ENCODE results near the gene DNAH9. TPM values are rescaled to one million over a fixed set of nuclear protein-coding genes. Genes with fewer than 3 reads are reported as not detected.

DNAH9 gene
- total RNA-seq, 1 experiment from 2014 or later: 0.08 TPM

DNA sequence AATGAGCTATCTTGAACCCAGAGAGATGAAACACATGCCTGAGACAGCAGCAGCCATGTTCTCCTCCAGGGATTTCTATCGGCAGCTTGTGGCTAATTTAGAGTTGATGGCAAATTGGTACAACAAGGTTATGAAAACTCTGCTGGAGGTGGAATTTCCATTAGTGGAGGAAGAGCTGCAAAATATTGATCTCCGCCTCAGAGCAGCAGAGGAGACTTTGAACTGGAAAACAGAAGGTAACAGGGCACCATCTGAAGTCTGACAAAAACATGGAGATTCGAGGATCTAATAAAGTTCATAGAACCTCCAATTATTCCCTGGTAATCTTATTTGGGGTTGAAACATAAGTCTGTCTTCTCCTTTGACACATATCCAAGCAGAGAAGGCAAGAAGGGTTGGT is 52.8 kb downstream of the DNAH9 start:
- H3K27ac ChIP-seq: no peak overlapping the region
- no peak for DNase-seq (ENCODE audit: low read depth in 1 of 2, low spot score in 2 of 2)
- H3K4me1 ChIP-seq (replicated peaks): no peaks in the 10 kb centered on the region
- no peak overlapping the region for H3K4me3 ChIP-seq
- no peaks in the 10 kb centered on the region for H3K27me3 ChIP-seq (replicated peaks)
- no peaks in the 10 kb centered on the region for H3K36me3 ChIP-seq
- no peaks in the 10 kb centered on the region for H3K9me3 ChIP-seq (replicated peaks)

DNA sequence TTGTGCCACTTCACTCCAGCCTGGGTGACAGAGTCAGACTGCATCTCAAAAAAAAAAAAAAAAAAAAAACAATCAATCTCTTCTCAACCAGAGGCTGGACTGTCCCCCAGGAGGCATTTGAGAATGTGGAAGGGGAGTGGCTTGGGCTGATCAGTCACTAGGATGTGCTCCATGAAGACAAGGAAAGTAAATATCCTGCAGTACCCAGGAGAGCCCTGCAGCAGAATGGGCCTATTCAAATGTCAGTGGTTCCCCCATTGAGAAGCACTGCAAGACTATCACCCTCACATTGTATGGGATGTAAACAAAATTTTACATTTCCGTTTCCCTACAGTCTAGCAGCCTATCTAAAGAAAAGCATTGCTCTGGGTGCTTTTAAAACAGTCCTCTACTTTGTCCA is 70.3 kb downstream of the DNAH9 start:
- no peaks in the 10 kb centered on the region for H3K9me3 ChIP-seq (replicated peaks)

DNA sequence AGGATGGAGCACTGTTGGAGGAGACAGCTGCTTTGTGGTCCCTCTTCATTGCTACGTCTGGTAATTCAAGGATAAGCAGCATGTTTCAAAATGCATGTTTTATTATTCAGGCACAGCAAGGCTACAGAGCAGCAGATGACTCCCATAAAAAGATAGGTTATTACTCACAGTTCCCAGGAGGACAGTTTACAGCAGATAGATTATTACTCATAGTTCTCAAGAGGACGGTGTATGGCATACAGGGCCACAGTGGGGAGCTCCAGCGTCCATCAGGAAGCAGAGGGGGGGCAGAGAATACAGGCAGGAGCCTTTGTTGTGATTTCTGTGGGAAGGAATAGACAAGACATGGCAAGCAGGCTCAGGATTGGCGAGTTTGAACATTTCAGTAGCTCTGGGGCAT is 72.9 kb downstream of the DNAH9 start:
- no peak for DNase-seq (ENCODE audit: low read depth in 1 of 2, low spot score in 2 of 2)

More for the DNA sequence above, 70.3 kb downstream of the DNAH9 start:
- Histone ChIP-seq H3K27me3 (replicated peaks) (no peaks in the 10 kb centered on the region), H3K27ac (no peak overlapping the region), H3K4me1 (replicated peaks) (no peaks in the 10 kb centered on the region), H3K36me3 (no peaks in the 10 kb centered on the region), H3K4me3 (no peak overlapping the region)
- no peak for DNase-seq (ENCODE audit: low read depth in 1 of 2, low spot score in 2 of 2)

DNA sequence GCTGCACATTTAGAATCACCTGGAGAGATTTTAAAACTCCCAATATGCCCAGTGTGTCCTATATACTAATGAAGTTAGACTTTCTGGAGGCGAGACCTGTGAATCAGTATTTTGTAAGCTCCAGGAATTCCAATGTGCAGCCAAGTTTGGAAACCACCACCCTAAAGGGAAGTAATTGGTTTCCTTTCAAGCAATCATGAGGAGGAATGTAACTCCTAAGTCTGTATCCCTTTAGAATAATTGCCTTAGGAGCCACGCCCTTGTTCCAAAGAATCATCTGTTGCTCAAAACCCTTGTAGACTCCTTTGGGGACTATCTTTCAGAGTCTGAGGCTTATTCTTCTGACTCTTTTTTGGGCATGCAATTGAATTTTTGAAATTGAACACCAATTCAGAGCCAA is 84.4 kb downstream of the DNAH9 start:
- Histone ChIP-seq H3K27me3 (replicated peaks) (no peaks in the 10 kb centered on the region), H3K36me3 (no peaks in the 10 kb centered on the region), H3K4me1 (replicated peaks) (no peaks in the 10 kb centered on the region), H3K9me3 (replicated peaks) (no peaks in the 10 kb centered on the region), H3K27ac (no peak overlapping the region), H3K4me3 (no peak overlapping the region)
- DNase-seq (ENCODE audit: low read depth in 1 of 2, low spot score in 2 of 2): no peak

More for the DNA sequence above, 72.9 kb downstream of the DNAH9 start:
- H3K36me3 ChIP-seq: no peaks in the 10 kb centered on the region
- H3K27ac ChIP-seq: no peak overlapping the region
- H3K4me1 ChIP-seq (replicated peaks): no peaks in the 10 kb centered on the region
- no peak overlapping the region for H3K4me3 ChIP-seq
- H3K9me3 ChIP-seq (replicated peaks): no peaks in the 10 kb centered on the region
- H3K27me3 ChIP-seq (replicated peaks): no peaks in the 10 kb centered on the region

DNA sequence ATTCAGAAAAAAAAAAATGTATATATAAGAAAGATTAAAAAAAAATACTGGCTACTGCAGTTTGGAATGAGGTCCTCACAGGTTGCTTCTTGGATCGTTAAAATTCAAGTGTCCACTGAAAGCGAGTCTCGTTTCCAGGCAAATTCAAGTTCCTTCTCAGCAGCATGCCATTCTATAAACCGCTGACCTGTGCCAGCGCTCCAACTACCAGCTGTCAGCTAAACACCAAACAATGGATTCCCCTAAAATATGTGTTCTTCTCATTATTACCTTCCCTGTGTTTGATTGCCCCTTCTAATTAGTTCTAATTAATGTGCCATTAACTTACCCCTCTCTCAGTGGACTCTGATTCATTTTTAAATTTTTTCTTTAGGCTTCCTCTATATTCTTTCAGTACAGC is 92.4 kb downstream of the DNAH9 start:
- H3K27me3 ChIP-seq (replicated peaks): no peaks in the 10 kb centered on the region
- H3K4me3 ChIP-seq: no peak overlapping the region
- DNase-seq (ENCODE audit: low read depth in 1 of 2, low spot score in 2 of 2): no peak
- no peak overlapping the region for H3K27ac ChIP-seq
- H3K4me1 ChIP-seq (replicated peaks): no peaks in the 10 kb centered on the region
- H3K9me3 ChIP-seq (replicated peaks): no peaks in the 10 kb centered on the region
- no peaks in the 10 kb centered on the region for H3K36me3 ChIP-seq

DNA sequence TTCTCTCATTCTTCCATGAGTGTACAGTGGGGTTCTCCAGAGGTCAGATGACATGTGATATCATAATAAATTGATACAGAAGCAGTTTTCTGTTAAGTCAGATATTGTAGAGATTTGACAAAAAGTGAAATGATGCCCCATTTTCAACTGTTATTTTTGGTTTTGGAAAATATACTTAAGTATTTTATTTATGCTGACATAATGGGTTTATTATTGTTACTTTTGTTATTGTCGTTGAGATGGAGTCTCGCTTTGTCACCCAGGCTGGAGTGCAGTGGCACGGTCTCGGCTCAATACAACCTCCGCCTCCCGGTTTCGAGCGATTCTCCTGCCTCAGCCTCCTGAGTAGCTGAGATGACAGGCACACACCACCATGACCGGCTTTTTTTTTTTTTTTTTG is 94.4 kb downstream of the DNAH9 start:
- H3K4me1 ChIP-seq (replicated peaks): no peaks in the 10 kb centered on the region
- H3K27ac ChIP-seq: no peak overlapping the region
- H3K4me3 ChIP-seq: no peak overlapping the region
- H3K27me3 ChIP-seq (replicated peaks): no peaks in the 10 kb centered on the region
- H3K9me3 ChIP-seq (replicated peaks): no peaks in the 10 kb centered on the region
- DNase-seq (ENCODE audit: low read depth in 1 of 2, low spot score in 2 of 2): no peak
- no peaks in the 10 kb centered on the region for H3K36me3 ChIP-seq

DNA sequence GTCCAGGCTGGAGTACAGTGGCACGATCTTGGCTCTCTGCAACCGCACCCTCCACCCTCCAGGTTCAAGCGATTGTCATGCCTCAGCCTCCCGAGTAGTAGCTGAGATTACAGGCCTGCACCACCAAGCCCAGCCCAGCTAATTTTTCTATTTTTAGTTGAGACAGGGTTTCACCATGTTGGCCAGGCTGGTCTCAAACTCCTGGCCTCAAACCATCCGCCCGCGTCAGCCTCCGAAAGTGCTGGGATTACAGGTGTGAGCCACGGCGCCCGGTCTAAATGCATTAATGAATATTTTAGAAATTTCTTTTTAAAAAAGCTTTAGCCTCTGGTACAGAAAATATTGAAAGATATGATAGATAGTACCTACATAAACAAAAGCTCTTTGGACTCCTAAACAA is 95.0 kb downstream of the DNAH9 start:
- Histone ChIP-seq H3K27ac (no peak overlapping the region), H3K9me3 (replicated peaks) (no peaks in the 10 kb centered on the region), H3K27me3 (replicated peaks) (no peaks in the 10 kb centered on the region), H3K36me3 (no peaks in the 10 kb centered on the region), H3K4me3 (no peak overlapping the region), H3K4me1 (replicated peaks) (no peaks in the 10 kb centered on the region)
- no peak for DNase-seq (ENCODE audit: low read depth in 1 of 2, low spot score in 2 of 2)

DNA sequence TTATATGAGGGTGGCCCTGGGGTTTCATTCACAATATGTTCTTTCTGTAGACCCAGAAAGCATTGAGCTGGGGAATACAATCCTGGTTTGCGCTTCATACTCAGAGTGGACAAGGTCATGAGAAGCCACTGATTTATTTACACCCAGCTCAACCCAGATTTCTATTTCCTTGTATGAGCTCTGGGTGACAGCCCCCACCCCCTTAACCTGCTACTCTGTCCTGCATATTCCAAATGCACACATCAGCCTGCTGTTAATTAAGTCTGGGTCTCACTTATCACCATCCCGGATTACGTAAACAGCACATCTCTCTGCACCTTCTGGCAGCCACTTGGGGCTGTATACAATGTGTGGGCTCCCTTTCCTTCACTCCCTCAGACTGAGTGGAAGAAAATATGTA is 102.4 kb downstream of the DNAH9 start:
- H3K36me3 ChIP-seq: no peaks in the 10 kb centered on the region
- no peak for DNase-seq (ENCODE audit: low read depth in 1 of 2, low spot score in 2 of 2)
- no peak overlapping the region for H3K4me3 ChIP-seq

DNA sequence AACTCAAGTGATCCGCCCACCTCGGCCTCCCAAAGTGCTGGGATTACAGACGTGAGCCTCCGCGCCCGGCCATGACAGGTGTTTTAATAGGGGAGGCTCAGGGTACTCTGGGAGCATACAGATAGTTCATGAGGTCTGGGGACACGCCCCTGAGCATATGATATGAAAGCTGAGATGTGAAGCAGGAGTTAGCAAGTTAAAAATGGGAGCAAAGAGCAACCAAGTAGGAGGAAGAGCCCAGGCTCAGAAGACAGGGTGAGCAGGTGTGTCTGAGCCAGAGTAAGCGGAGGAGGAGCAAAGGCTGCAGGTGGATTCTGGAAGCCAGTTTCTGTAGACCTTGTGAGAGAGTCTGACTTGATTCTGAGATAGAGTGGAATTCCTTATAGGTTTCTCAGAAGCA is 103.6 kb downstream of the DNAH9 start:
- Histone ChIP-seq H3K36me3 (no peaks in the 10 kb centered on the region), H3K4me3 (no peak overlapping the region), H3K9me3 (replicated peaks) (no peaks in the 10 kb centered on the region), H3K4me1 (replicated peaks) (no peaks in the 10 kb centered on the region), H3K27ac (no peak overlapping the region), H3K27me3 (replicated peaks) (no peaks in the 10 kb centered on the region)
- DNase-seq (ENCODE audit: low read depth in 1 of 2, low spot score in 2 of 2): no peak

More for the DNA sequence above, 102.4 kb downstream of the DNAH9 start:
- Histone ChIP-seq H3K4me1 (replicated peaks) (no peaks in the 10 kb centered on the region), H3K27me3 (replicated peaks) (no peaks in the 10 kb centered on the region), H3K9me3 (replicated peaks) (no peaks in the 10 kb centered on the region), H3K27ac (no peak overlapping the region)

DNA sequence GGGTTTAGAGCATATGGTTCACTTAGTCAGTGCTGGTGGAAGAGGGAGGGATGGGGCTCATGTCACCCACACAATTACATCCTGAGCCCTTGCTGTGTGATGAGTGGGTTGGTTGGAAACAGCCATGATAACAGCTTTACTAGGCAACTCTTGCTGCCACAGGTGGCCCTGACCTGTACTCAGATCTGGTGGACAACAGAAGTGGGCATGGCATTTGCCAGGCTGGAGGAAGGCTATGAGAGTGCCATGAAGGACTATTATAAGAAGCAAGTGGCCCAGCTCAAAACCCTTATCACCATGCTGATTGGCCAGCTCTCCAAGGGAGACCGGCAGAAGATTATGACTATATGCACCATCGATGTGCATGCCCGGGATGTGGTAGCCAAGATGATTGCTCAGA is 105.8 kb downstream of the DNAH9 start:
- no peak overlapping the region for H3K4me3 ChIP-seq
- no peaks in the 10 kb centered on the region for H3K27me3 ChIP-seq (replicated peaks)
- DNase-seq (ENCODE audit: low read depth in 1 of 2, low spot score in 2 of 2): no peak
- H3K9me3 ChIP-seq (replicated peaks): no peaks in the 10 kb centered on the region
- H3K36me3 ChIP-seq: no peaks in the 10 kb centered on the region
- no peak overlapping the region for H3K27ac ChIP-seq
- H3K4me1 ChIP-seq (replicated peaks): no peaks in the 10 kb centered on the region

DNA sequence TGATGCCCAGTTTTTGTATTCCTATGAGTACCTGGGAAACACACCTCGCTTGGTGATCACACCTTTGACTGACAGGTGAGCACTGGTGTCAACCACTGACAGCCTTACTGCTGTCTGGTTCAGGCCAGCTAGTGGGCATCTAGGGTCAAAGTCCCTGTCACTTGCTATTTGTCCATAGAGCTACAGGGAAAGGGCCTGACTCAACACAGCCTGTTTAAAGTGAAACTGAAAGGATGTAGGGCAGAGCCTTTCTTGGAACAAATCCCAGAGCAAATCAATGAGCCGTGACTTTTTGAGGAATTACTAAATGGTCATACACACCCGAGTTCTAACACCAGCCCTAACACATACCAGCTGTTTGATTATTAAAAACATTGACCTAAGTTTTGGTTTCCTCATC is 106.8 kb downstream of the DNAH9 start:
- H3K4me3 ChIP-seq: no peak overlapping the region
- no peaks in the 10 kb centered on the region for H3K36me3 ChIP-seq
- DNase-seq (ENCODE audit: low read depth in 1 of 2, low spot score in 2 of 2): no peak
- no peak overlapping the region for H3K27ac ChIP-seq
- no peaks in the 10 kb centered on the region for H3K27me3 ChIP-seq (replicated peaks)
- H3K4me1 ChIP-seq (replicated peaks): no peaks in the 10 kb centered on the region
- no peaks in the 10 kb centered on the region for H3K9me3 ChIP-seq (replicated peaks)

DNA sequence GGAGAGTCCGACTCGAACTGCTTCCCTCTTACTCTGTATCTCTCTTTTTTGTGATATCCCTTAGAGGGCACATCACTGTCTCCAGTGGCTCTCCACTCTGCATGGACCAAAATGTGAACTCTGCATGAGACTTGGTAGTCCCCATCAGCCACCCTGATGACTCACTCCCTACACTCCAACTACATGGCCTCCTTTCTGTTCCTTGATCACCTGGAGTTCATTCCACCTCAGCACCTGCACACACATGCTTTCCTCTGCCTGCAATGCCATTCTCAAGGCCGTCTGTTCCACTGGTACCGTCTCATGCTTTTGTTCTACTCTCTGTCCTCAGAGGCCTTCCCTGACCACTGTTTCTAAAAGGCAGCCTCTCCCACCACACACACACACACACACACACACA is 109.3 kb downstream of the DNAH9 start:
- no peaks in the 10 kb centered on the region for H3K27me3 ChIP-seq (replicated peaks)
- DNase-seq (ENCODE audit: low read depth in 1 of 2, low spot score in 2 of 2): no peak
- no peak overlapping the region for H3K4me3 ChIP-seq
- H3K27ac ChIP-seq: no peak overlapping the region
- no peaks in the 10 kb centered on the region for H3K9me3 ChIP-seq (replicated peaks)
- no peaks in the 10 kb centered on the region for H3K4me1 ChIP-seq (replicated peaks)
- no peaks in the 10 kb centered on the region for H3K36me3 ChIP-seq

DNA sequence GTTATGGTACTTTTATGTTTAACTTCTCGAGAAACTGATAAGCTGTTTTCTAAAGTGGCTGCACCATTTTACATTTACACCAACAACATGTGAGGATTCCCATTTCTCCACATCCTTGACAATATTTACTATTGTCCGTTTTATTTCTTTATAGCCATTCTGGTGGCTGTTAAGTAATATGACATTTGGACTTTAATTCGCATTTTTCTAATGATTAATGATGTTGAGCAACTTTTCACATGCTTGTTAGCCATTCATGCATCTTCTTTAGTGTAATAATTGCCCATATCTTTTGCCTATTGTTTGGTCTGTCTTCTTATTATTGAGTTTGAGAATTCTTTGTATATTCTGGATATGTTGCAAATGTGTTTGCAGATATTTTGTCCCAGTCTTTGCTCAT is 114.2 kb downstream of the DNAH9 start:
- no peak overlapping the region for H3K4me3 ChIP-seq
- H3K36me3 ChIP-seq: no peaks in the 10 kb centered on the region
- H3K27ac ChIP-seq: no peak overlapping the region
- H3K9me3 ChIP-seq (replicated peaks): no peaks in the 10 kb centered on the region; the same call in 1 of the 2 replicates
- no peaks in the 10 kb centered on the region for H3K4me1 ChIP-seq (replicated peaks)
- H3K27me3 ChIP-seq (replicated peaks): no peaks in the 10 kb centered on the region
- DNase-seq (ENCODE audit: low read depth in 1 of 2, low spot score in 2 of 2): no peak

DNA sequence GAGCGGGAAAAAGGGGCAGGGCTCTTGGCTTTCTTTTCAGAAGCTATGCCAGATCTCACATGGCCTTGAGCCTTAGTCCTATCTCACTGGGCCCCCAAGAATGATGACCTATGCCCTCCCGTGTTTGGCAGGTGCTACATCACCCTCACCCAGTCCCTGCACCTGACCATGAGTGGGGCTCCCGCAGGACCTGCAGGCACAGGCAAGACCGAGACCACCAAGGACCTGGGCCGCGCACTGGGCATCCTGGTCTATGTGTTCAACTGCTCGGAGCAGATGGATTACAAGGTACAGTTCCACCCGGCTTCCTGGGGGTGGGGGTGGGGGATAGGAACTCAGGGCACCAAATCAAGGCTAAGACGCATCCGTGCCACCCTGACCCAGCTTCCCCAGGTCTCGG is 120.9 kb downstream of the DNAH9 start:
- no peak for DNase-seq (ENCODE audit: low read depth in 1 of 2, low spot score in 2 of 2)
- no peaks in the 10 kb centered on the region for H3K27me3 ChIP-seq (replicated peaks)

DNA sequence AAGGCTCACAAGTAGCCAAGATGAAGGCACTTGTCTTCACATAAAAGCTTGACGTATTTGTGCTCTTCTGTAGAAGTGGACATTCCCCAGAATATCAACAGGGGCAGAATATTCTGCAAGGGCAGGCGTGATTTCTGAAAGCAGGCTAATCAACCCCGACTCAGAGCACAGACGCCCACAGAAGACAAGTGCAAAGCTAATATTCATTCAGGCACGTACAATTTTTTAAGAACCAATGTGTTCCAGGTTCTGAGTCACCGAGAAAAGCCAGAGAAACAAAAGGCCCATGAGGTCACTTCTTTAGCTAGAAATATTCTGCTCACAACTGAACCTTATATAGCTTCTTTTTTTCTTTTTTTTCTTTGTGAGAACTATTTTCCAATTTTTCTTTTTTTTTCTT is 121.6 kb downstream of the DNAH9 start:
- no peaks in the 10 kb centered on the region; the same call in 1 of the 2 replicates for H3K9me3 ChIP-seq (replicated peaks)
- no peaks in the 10 kb centered on the region for H3K4me1 ChIP-seq (replicated peaks)
- no peak overlapping the region for H3K27ac ChIP-seq
- H3K4me3 ChIP-seq: no peak overlapping the region
- no peak for DNase-seq (ENCODE audit: low read depth in 1 of 2, low spot score in 2 of 2)
- no peaks in the 10 kb centered on the region for H3K27me3 ChIP-seq (replicated peaks)
- no peaks in the 10 kb centered on the region for H3K36me3 ChIP-seq

More for the DNA sequence above, 120.9 kb downstream of the DNAH9 start:
- no peak overlapping the region for H3K4me3 ChIP-seq
- H3K9me3 ChIP-seq (replicated peaks): no peaks in the 10 kb centered on the region; the same call in 1 of the 2 replicates
- H3K36me3 ChIP-seq: no peaks in the 10 kb centered on the region
- no peak overlapping the region for H3K27ac ChIP-seq
- no peaks in the 10 kb centered on the region for H3K4me1 ChIP-seq (replicated peaks)

All from SJSA1 (cell line).